GM12878 (cell line): ENCODE results near the gene STAM2. TPM values are rescaled to one million over a fixed set of nuclear protein-coding genes. Genes with fewer than 3 reads are reported as not detected.
A peak's percentile ranks its signal among the peaks of the same experiment; 100 is the strongest.

ENCODE experiments used
- ATAC-seq: fragments of 200-7000 bp; cut with Tn5 transposase; 3 replicates; pipeline ENCODE4 v1.9.1; 2020; ENCODE audit warnings: mild to moderate bottlenecking, moderate library complexity
- BruUV-seq: library from RNA; stranded (reverse); fragments of 400-500 nt; replicated peaks from 2 replicates; lab custom pipeline; 2021; lab: Mats Ljungman, UMichigan
- CTCF ChIA-PET: fragments of 300-600 bp; sonication (Branson Sonifier 250); formaldehyde crosslinking; extraction: SDS; loops from one replicate; lab custom pipeline; 2021; ENCODE audit warnings: inconsistent platforms; lab: Yijun Ruan, JAX
- POLR2A ChIA-PET: fragments of 350-600 bp; formaldehyde crosslinking; extraction: SDS; loops from one replicate; lab custom pipeline; 2021; ENCODE audit warnings: inconsistent platforms; lab: Charles Lee
- RAD21 ChIA-PET: fragments of 300-600 bp; sonication (Branson Sonifier 250); formaldehyde crosslinking; loops from one replicate; lab custom pipeline; 2023; ENCODE audit warnings: antibody characterized with exemption; ENCODE audit not compliant: unreplicated experiment; lab: Charles Lee
- SMC1A ChIA-PET: fragments of 300-600 bp; sonication (Branson Sonifier 250); formaldehyde crosslinking; loops from one replicate; lab custom pipeline; 2023; ENCODE audit not compliant: unreplicated experiment, uncharacterized antibody; lab: Charles Lee
- DNase-seq: peaks from one replicate; pipeline ENCODE4 v3.0.0-alpha.2; 2011; ENCODE audit warnings: low read depth, low spot score
- FAIRE-seq: peaks from 3 replicates; lab custom pipeline; 2011; peaks lifted over from hg19 to GRCh38; lab: Jason Lieb, UNC
- H2AFZ ChIP-seq: 2 replicates; pipeline ENCODE4 v1.6.0; 2011; ENCODE audit warnings: low read depth, low read length, control low read depth; ENCODE audit not compliant: control insufficient read depth
- H3K27ac ChIP-seq: 2 replicates; pipeline ENCODE4 v1.5.1; 2011; ENCODE audit warnings: control low read depth; ENCODE audit not compliant: control insufficient read depth, insufficient read depth
- H3K27me3 ChIP-seq, 2 experiments: replicated peaks in 1 of 2; 2 replicates each; pipeline versions ENCODE4 v1.6.0 to v1.6.1; 2011; ENCODE audit warnings: low read length in 1 of 2; ENCODE audit not compliant: control insufficient read depth in 2 of 2, insufficient read depth in 2 of 2
- H3K36me3 ChIP-seq, 2 experiments: 2 replicates each; pipeline ENCODE4 v1.5.1; 2011; ENCODE audit warnings: low read length in 1 of 2; ENCODE audit not compliant: control insufficient read depth in 2 of 2, insufficient read depth in 2 of 2
- H3K4me1 ChIP-seq: 2 replicates; pipeline ENCODE4 v1.6.1; 2011; ENCODE audit warnings: mild to moderate bottlenecking, low read length, moderate library complexity, mixed read lengths; ENCODE audit not compliant: control insufficient read depth, insufficient read depth
- H3K4me2 ChIP-seq: 2 replicates; pipeline ENCODE4 v1.6.0; 2011; ENCODE audit warnings: control low read depth; ENCODE audit not compliant: control insufficient read depth, insufficient read depth
- H3K4me3 ChIP-seq: fragments of 200-600 bp; sonication (generic); 2 replicates; pipeline ENCODE4 v1.5.1; 2016
- H3K79me2 ChIP-seq: 2 replicates; pipeline ENCODE4 v1.6.0; 2011; ENCODE audit warnings: low read length; ENCODE audit not compliant: control insufficient read depth, insufficient read depth
- H3K9ac ChIP-seq: 2 replicates; pipeline ENCODE4 v1.8.0; 2011; ENCODE audit warnings: low read length, control low read depth, mixed read lengths; ENCODE audit not compliant: control insufficient read depth, insufficient read depth
- H3K9me3 ChIP-seq: replicated peaks from 3 replicates; pipeline ENCODE4 v1.5.1; 2011; ENCODE audit warnings: mild to moderate bottlenecking, low read length; ENCODE audit not compliant: control insufficient read depth, insufficient read depth
- H4K20me1 ChIP-seq: 2 replicates; pipeline ENCODE4 v1.6.0; 2011; ENCODE audit not compliant: control insufficient read depth, insufficient read depth
- ASH2L ChIP-seq: fragments of 300-600, 200-600 bp; sonication (generic); IDR thresholded peaks from 2 replicates; pipeline ENCODE4 v1.6.1; 2017; ENCODE audit warnings: low read depth, mild to moderate bottlenecking, borderline replicate concordance
- BCL11A ChIP-seq: IDR thresholded peaks from 2 replicates; pipeline ENCODE4 v1.6.1; 2011; ENCODE audit warnings: low read depth, low read length
- BCL3 ChIP-seq: IDR thresholded peaks from 2 replicates; pipeline ENCODE4 v1.6.1; 2011; ENCODE audit warnings: borderline replicate concordance, low read depth, mild to moderate bottlenecking, moderate library complexity, low read length; ENCODE audit not compliant: insufficient read depth, poor library complexity, severe bottlenecking
- CREM ChIP-seq: IDR thresholded peaks from 2 replicates; pipeline ENCODE4 v1.6.1; 2014; ENCODE audit warnings: antibody characterized with exemption, low read depth
- FOXM1 ChIP-seq: IDR thresholded peaks from 2 replicates; pipeline ENCODE4 v1.6.1; 2012; ENCODE audit warnings: low read depth, mild to moderate bottlenecking, inconsistent platforms, low read length, moderate library complexity
- KLF5 ChIP-seq: fragments of 450-650 bp; IDR thresholded peaks from 2 replicates; pipeline ENCODE4 v1.6.1; 2014; ENCODE audit warnings: mild to moderate bottlenecking; ENCODE audit not compliant: partially characterized antibody
- MEF2B ChIP-seq: fragments of 450-650 bp; IDR thresholded peaks from 2 replicates; pipeline ENCODE4 v1.6.1; 2018; ENCODE audit warnings: mild to moderate bottlenecking, moderate library complexity; ENCODE audit not compliant: partially characterized antibody, poor library complexity, severe bottlenecking
- NFYA ChIP-seq: IDR thresholded peaks from 2 replicates; pipeline ENCODE4 v1.6.1; 2011; ENCODE audit warnings: low read depth, mild to moderate bottlenecking, low read length, improper control_type of control experiment, borderline replicate concordance
- NFYB ChIP-seq: IDR thresholded peaks from 2 replicates; pipeline ENCODE4 v1.6.1; 2011; ENCODE audit warnings: low read depth, mild to moderate bottlenecking, low read length, improper control_type of control experiment, moderate library complexity; ENCODE audit not compliant: insufficient read depth
- RAD21 ChIP-seq: IDR thresholded peaks from 2 replicates; pipeline ENCODE4 v1.6.1; 2011; ENCODE audit warnings: mild to moderate bottlenecking, low read depth, low read length, moderate library complexity; ENCODE audit not compliant: insufficient read depth
- RBBP5 ChIP-seq: fragments of 200-600 bp; sonication (generic); conservative IDR thresholded peaks from 2 replicates; pipeline ENCODE4 v1.6.1; 2016
- ZSCAN29 ChIP-seq: fragments of 450-650 bp; IDR thresholded peaks from 2 replicates; pipeline ENCODE4 v1.6.1; 2017; ENCODE audit warnings: mild to moderate bottlenecking, moderate library complexity
- WGBS: methylation state at CpG from one replicate; pipeline ENCODE4 v1.1.6; 2016; ENCODE audit warnings: low lambda C conversion rate; ENCODE audit not compliant: insufficient replicate concordance, insufficient coverage; ENCODE audit errors: missing lambda C conversion rate; 5-methylcytosine and 5-hydroxymethylcytosine counted together
- in situ Hi-C: fragments of 300-500 bp; cut with MboI; formaldehyde crosslinking; loops from 9 replicates; pipeline ENCODE4 v1.14.3; 2018; ENCODE audit warnings: mixed read lengths
- intact Hi-C: fragments of 100-400 bp; cut with micrococcal nuclease; formaldehyde crosslinking; loops from one replicate; pipeline ENCODE4 v1.14.2; 2022; ENCODE audit not compliant: unreplicated experiment
- polyA plus RNA-seq, 11 experiments: library from polyadenylated mRNA; depleted of rRNA in 4 of 11; unstranded in 6 of 11; stranded (reverse) in 5 of 11; fragments of >200 nt; fragmentation: Nextera tagmentation in 4 of 11; fragmentation: Illumina TruSeq in 1 of 11; extraction: Ambion mirVana in 4 of 11; extraction: Trizol in 1 of 11; gene quantifications; 1 replicate in 1 of 11; 2 replicates in 10 of 11; pipeline versions ENCODE4 v1.2.1 to v1.2.3, GENCODE V29; 2011 to 2016; ENCODE audit warnings: inconsistent platforms in 2 of 11, missing spikeins in 2 of 11, low read depth in 1 of 11
- total RNA-seq, 4 experiments: library from RNA; depleted of rRNA in 3 of 4; stranded (reverse); fragments of >200 nt in 3 of 4; fragmentation: Illumina TruSeq in 1 of 4; extraction: Trizol in 1 of 4; gene quantifications; 2 replicates each; pipeline versions ENCODE4 v1.2.1 to v1.2.3, GENCODE V29; 2013 to 2021
- TF ChIP-seq, protein P1 (sequence below): IDR thresholded peaks from 2 replicates; pipeline ENCODE4 v1.6.1; 2012; ENCODE audit warnings: low read depth, low read length, improper control_type of control experiment
- TF ChIP-seq, protein P2 (sequence below): IDR thresholded peaks from 2 replicates; pipeline ENCODE4 v1.6.1; 2012; ENCODE audit warnings: low read depth, low read length, improper control_type of control experiment

Gene STAM2
- total and polyA plus RNA-seq, 10 of the 15 experiments (the other 5 are each of a cell fraction or from before 2014, with no cell fraction given), result 4.4 to 21.6 (median 16.2) TPM

GRCh38 chr2:152115952-152116351 is 59.6 kb downstream of the STAM2 start:
- no peak overlapping the region for H3K27ac ChIP-seq
- H3K36me3 ChIP-seq, result no peaks in the 10 kb centered on the region
- H2AFZ ChIP-seq, result no peak overlapping the region
- no peak overlapping the region for H3K4me2 ChIP-seq
- H3K4me3 ChIP-seq, result no peak overlapping the region
- ChIA-PET POLR2A (no interaction called here), CTCF (no interaction called here), SMC1A (interaction anchor here (1.0 kb wide), 1 partner anchor 23 kb away, joined by 4 read pairs; no protein-coding TSS in a partner anchor)
- no peaks in the 10 kb centered on the region for H3K79me2 ChIP-seq
- DNase-seq (no peak), FAIRE-seq (peak; percentile 61)
- H3K9ac ChIP-seq, result no peak overlapping the region
- no peaks in the 10 kb centered on the region for H3K4me1 ChIP-seq
- in situ Hi-C loops, result no loop called here
- no TSS peak for BruUV-seq
- TF ChIP-seq ASH2L (no peak), RAD21 (0 out of 2 replicates have a peak, but pooled peaks have one; percentile 3), NFYA (no peak), FOXM1 (no peak)
- TF ChIP-seq, all 136 proteins: peak for 1
- no peak for ATAC-seq
- RAD21 ChIA-PET, result no interaction called here
- 95% methylated on average over 3 of the region's 3 CpGs for WGBS
- Histone ChIP-seq H4K20me1 (no peaks in the 10 kb centered on the region), H3K9me3 (no peaks in the 10 kb centered on the region), H3K27me3 (no peaks in the 10 kb centered on the region)
- intact Hi-C loops, result no loop called here

DNA sequence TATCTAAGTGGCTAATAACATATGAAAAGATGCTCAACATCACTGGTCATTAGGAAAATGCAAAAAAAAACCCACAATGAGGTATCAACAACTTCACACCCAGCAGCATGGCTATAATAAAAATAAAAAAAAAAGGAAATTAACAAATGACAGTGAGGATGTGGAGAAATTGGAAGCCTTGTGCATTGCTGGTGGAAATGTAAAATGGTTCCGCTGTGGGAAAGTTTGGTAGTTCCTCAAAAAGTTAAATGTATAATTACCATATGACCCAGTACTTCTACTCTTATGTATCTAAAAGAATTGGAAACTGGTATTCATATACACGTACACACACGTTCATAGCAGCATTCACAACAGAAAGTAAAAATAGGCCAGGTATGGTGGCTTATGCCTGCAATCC is 61.2 kb downstream of the STAM2 start:
- no peaks in the 10 kb centered on the region for H3K79me2 ChIP-seq
- ChIA-PET CTCF (no interaction called here), POLR2A (interaction anchor here (0.6 kb wide), 1 partner anchor 38 kb away, joined by 8 read pairs; no protein-coding TSS in a partner anchor), RAD21 (no interaction called here), SMC1A (no interaction called here)
- DNase-seq, result no peak
- no peaks in the 10 kb centered on the region for H3K27me3 ChIP-seq
- no peaks in the 10 kb centered on the region for H3K36me3 ChIP-seq
- ATAC-seq, result no peak
- FAIRE-seq, result no peak
- TF ChIP-seq CREM (no peak), KLF5 (no peak), RBBP5 (no peak), BCL11A (no peak), NFYB (no peak), BCL3 (no peak), ZSCAN29 (no peak), MEF2B (no peak)
- TF ChIP-seq, protein P1, sequence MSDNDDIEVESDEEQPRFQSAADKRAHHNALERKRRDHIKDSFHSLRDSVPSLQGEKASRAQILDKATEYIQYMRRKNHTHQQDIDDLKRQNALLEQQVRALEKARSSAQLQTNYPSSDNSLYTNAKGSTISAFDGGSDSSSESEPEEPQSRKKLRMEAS, result no peak
- TF ChIP-seq, protein P2, sequence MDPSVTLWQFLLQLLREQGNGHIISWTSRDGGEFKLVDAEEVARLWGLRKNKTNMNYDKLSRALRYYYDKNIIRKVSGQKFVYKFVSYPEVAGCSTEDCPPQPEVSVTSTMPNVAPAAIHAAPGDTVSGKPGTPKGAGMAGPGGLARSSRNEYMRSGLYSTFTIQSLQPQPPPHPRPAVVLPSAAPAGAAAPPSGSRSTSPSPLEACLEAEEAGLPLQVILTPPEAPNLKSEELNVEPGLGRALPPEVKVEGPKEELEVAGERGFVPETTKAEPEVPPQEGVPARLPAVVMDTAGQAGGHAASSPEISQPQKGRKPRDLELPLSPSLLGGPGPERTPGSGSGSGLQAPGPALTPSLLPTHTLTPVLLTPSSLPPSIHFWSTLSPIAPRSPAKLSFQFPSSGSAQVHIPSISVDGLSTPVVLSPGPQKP, result no peak
- BruUV-seq, result no TSS peak
- H3K4me3 ChIP-seq, result no peak overlapping the region
- no peaks in the 10 kb centered on the region for H4K20me1 ChIP-seq
- in situ Hi-C loops, result no loop called here
- no peak overlapping the region for H3K27ac ChIP-seq
- H3K9me3 ChIP-seq, result no peaks in the 10 kb centered on the region
- intact Hi-C loops, result no loop called here
- H3K4me2 ChIP-seq, result no peak overlapping the region
- no peak overlapping the region for H3K9ac ChIP-seq
- WGBS, result 83% methylated on average over 3 of the region's 3 CpGs
- no peaks in the 10 kb centered on the region for H3K4me1 ChIP-seq
- no peak overlapping the region for H2AFZ ChIP-seq
